ENCODE data around the gene RPL37. TPM values are rescaled to one million over a fixed set of nuclear protein-coding genes. Genes with fewer than 3 reads are reported as not detected.
A peak's percentile ranks its signal among the peaks of the same experiment; 100 is the strongest.
"Not testable (repeated sequence)": the region's sequence is repeated elsewhere in the genome, so short reads cannot be mapped to it uniquely, and the experiment has no call there.

The RPL37 gene
- total RNA-seq, 1 donor from 2014 or later, result 820 TPM

DNA sequence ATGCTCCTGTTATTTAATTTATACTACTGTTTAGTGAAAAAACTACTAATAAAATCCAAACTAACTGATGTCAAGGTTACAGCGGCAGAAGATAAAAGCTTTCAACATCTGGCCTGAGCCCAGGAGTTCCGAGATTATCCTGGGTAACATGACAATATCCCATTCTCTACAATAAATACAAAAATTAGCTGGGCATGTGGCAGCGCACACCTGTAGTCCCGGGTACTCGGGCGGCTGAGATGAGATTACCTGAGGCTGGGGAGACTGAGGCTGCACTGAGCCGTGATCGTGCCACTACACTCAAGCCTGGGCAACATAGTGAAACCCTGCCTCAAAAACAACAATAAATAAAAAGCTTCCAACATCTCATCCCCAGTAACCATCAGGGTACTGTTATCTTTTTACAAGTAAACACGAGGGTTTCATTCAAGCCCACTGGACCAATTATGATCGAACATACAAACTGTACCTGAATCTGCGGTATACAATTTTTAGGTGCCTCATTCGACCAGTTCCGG is 1.3 kb downstream of the RPL37 start:
- no peak for DNase-seq (ENCODE audit: low spot score)

- DNase-seq (ENCODE audit: low spot score), result no peak
Measured at GRCh38 chr5:40832345-40832744, 2.7 kb downstream of the RPL37 start.

- no peak for DNase-seq (ENCODE audit: low spot score)
Measured at GRCh38 chr5:40831346-40832210, 3.4 kb downstream of the RPL37 start.

DNA sequence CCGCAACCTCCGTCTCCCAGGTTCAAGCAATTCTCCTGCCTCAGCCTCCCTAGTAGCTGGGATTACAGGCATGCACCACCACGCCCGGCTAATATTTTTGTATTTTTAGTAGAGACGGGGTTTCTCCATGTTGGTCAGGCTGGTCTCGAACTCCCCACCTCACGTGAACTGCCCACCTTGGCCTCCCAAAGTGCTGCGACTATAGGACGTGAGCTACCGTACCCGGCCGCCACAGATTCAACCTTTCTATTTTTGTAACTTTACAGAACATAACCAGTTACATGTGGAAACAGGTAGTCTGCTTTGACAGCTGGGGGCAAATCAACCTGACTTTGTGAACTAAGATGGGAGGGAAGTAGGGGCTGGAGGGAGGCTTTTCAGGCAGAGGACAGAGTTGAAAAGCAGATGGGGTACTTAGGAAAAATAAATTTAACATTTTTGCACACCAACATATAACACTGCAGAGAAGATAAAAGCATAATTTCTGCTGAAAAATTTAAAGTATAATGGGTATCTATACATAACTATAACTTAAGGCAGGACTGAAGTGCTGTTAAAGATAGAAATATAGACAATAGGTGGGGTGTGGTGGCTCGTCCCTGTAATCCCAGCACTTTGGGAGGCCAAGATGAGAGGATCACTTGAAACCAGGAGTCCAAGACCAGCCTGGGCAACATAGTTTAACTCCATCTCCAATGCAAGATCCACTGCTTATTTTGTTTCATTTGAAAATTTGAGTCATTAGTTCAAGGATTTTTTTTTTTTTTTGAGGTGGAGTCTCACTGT is 5.1 kb downstream of the RPL37 start:
- DNase-seq (ENCODE audit: low spot score), result no peak

DNA sequence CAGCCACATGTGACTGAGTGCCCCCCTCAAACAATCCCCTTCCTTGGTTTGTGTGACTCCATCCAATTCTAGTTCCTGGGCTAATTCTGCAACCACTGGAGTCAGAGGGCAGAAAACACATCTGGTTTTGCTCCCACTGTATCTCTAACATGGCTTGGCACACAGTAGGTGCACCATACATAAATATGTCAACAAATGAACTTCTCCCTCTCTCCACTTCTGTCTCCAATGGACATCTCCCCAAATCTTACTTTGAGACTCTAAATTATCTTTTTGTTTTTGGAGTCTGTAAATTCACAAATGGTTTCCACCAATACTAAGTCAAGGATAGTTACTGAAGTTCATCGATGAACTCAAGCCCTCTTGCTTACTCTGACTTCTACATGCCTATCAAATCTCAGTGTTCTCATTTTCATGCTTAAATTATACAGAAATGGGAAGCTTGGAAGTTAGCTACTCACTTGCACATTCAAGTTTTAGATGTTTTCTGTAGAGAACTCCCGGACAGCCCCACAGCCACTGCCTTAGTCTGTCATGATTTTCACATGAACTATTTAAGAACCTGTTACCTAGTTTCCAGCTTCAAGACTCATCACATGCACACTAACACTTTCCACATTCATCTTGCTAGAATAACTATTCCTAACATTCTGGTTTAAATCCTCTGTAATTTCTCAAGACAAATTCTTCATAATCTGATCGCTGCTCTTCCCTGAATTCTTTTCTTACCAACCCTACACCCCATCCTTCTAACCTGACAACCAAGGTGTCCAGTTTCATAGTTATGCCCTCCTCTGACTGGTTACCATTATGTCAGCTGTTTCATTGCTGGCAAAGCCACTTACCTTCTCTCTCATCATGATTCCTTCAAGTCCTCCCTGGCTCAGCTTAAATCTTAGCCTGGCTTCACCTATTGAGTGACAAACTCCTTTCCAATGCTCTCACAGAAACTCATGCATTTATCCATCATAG is 6.0 kb downstream of the RPL37 start:
- DNase-seq (ENCODE audit: low spot score), result no peak

DNA sequence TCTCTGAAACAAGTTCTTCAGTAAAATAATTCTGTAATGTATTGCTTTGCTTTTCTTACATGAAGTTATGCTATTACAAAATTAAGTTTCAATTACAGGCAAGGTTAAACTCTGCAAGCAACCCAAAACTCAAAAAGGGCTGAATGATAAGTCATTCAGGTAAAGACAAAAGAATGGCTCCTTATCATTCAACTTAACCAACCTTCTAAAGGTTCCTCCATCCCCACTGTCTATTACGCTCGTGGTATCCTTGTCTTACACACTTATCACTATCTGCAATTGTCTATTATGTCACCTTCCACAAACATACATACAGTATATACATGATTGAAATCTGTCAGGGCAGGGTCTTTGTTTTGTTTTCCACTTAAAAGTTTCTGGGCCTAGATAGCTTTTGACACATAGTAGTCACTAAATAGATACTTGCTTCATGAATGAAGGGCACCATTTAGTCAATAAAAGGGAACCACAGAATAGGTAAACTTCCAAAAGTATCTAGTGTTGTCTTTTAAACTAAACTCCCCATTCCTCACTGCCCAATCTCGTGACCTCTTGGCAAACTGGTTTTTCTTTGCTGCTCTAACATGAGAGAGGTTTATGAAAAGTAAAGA is 6.9 kb downstream of the RPL37 start:
- DNase-seq (ENCODE audit: low spot score), result no peak

DNA sequence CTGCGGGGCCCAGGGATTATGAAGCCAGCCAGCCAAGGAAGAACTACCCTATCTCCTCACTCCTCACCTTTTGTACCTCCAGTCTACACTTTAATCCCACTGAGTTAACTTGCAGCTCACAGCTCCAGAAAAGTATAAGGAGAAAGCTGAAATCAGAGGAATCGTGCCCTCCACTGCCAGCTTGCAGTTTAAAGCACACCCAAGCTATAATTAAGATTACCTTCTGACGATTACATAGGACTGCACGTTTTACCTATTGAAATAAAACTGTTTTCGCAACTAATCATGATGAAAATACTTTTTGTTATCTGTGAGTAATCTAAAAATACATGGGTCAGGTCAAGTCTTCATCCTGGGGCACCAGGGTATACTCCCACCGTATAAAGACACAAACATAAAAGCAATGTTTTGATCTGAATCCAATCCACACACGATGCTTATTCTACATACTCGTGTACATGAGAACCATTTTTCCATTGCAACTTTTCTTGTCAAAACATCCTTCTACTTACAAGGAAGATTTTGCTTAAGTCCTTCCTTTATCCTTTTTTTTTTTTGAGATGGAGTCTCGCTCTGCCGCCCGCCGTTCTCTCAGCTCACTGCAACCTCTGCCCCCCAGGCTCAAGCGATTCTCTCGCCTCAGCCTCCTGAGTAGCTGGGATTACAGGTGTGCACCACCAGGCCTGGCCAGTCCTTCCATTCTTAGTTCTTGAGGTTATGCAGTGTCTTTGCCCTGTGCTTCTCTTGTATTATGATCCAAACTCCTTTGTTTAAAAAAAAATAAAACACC is 7.6 kb downstream of the RPL37 start:
- no peak for DNase-seq (ENCODE audit: low spot score)

DNA sequence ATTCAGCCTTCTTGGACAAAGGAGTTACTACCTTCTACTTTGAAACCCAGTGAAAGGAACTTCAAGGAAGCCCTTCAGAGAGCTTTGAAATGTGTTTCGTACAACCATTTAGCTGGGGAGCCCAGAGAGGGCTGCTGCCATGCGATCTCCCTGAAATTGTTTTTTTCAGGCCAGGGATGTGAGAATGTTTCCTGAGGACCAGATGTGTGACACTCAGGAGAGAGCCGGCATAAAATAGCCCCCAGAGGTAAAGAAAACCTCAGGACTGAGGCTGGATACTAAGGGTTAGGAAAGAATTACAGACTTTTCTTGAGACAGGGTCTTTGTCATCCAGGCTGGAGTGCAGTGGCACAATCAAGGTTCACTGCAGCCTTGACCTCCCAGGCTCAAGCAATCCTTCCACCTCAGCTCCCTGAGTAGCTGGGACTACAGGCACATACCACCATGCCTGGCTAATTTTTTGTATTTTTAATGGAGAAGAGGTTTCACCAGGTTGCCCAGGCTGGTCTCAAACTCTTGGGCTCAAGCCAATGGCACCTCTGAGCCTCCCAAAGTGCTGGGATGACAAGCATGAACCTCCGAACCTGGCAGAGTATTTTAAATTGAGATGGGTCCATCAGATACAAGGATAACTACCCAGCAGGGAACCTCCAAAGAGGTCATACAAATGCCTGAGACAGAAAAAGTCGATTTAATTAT is 8.4 kb downstream of the RPL37 start:
- no peak for DNase-seq (ENCODE audit: low spot score)

DNA sequence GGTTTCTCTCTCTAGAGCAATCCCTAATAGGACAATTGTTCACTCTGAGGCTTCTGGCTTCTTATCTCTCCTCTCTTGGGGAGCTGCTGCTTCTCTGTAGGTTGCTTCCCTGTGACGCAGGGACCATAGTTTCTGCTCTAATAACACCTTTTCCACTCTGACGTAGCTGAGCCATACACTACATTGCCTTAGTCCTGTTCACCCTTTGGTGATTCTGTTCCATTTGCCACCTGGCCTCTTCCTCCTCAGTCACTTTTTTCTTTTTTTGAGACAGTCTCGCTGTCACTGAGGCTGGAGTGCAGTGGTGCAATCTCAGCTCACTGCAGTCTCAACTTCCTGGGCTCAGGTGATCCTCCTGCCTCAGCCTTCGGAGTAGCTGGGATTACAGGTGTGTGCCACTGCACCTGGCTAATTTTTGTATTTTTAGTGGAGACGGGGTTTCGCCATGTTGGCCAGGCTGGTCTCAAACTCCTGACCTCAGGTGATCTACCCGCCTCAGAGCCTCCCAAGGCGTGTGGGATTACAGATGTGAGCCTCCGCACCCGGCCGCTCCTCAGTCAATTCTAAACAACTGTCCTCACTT is 9.5 kb downstream of the RPL37 start:
- not testable (repeated sequence) for DNase-seq (ENCODE audit: low spot score)

DNA sequence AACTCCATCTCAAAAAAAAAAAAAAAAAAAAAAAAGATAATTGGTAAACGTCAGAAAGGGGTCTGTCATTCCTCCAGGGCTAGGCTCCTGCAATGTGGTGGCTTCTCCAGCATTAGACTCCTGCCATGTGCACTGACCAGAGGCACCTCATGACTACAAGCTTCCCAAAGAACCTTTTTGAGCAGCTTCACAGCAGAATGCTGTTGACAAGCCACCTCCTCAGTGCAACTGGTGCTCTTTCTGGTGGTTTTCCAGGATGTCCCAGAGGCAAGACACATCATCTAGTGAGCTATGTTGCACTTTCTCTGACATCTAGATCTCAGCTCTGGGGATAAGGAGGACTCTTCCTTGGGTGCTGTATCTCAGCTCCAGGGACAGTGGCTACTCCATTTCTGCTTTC is 11.6 kb downstream of the RPL37 start:
- no peak for DNase-seq (ENCODE audit: low spot score)

DNA sequence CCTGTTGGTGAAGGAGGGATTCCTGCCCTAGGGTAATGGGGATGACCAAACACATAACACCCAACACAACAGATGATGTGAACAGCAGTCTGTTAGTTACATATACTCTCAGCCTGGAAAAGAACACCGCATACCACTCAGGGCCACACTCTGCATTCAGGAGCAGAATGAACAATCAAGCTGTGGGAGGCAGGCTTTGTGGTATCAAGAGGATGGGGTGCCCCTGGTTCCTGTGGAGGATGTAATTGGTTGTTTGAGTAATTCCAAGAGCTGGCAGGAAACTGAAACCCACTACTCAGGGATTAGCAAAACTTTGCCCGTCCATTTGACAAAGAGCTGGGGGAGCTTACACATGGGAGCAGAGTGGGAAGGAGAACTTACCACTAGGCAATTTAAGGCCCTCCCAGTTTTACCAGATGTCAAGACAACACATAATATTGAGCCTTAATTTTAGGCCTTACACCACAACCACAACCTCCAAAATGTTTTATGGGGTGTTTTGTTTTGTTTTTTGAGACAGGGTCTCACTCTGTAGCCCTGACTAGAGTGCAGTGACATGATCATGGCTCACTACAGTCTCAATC is 21.2 kb downstream of the RPL37 start:
- DNase-seq (ENCODE audit: low spot score), result no peak

DNA sequence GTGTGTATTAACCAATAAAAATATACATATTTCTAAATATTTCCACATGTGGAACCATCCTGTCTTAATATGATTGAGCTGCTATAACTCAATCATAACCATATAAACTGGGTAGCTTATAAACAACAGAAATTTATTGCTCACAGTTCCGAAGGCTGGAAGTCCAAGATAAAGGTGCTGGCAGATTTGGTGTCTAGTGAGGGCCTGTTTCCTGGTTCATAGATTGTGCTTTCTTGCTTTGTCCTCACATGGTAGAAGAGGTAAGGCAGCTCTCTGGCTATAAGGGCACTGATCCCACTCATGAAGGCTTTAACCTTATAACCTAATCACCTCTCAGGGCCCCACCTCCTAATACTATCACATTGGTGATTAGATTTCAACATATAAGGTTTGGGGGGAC is 22.9 kb downstream of the RPL37 start:
- DNase-seq (ENCODE audit: low spot score), result no peak

DNA sequence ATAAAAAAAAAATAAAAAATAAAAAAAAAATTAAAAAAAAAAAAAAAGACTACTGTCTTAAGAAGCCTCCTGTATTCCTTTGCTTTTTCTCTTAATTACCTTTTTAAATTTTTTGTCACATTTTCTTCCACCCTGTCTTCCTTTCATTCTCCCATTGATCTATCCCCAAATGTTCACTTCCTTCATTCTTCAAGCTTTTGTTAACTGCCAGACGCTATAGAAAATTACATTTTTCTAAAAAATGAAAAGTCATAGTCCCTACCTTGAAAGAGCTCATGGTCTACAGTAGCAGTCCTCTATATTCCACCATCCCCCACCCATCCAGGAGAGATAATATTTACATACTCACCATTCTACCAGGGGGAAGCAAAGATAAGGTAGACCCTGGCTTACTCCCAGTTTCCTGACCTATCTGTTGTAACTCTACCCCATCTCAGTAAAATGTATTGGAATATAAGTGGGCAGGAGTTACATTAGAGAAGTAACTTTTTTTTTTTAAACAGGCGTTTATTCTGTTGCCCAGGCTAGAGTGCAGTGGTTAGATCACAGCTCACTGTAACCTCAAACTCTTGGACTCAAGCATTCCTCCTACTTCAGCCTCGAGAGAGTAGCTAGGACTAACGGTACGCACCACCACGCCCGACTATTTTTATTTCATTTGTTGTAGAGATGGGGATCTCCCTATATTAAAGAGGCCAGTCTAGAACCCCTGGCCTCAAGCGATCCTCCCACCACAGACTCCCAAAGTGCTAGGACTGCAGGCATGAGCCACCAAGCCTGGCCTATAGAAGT is 33.1 kb downstream of the RPL37 start:
- no peak for DNase-seq (ENCODE audit: low spot score)

- DNase-seq (ENCODE audit: low spot score), result no peak
Measured at GRCh38 chr5:40799258-40799657, 35.8 kb downstream of the RPL37 start.

GRCh38 chr5:40798801-40799210 is 36.2 kb downstream of the RPL37 start:
- no peak for DNase-seq (ENCODE audit: low spot score)

DNA sequence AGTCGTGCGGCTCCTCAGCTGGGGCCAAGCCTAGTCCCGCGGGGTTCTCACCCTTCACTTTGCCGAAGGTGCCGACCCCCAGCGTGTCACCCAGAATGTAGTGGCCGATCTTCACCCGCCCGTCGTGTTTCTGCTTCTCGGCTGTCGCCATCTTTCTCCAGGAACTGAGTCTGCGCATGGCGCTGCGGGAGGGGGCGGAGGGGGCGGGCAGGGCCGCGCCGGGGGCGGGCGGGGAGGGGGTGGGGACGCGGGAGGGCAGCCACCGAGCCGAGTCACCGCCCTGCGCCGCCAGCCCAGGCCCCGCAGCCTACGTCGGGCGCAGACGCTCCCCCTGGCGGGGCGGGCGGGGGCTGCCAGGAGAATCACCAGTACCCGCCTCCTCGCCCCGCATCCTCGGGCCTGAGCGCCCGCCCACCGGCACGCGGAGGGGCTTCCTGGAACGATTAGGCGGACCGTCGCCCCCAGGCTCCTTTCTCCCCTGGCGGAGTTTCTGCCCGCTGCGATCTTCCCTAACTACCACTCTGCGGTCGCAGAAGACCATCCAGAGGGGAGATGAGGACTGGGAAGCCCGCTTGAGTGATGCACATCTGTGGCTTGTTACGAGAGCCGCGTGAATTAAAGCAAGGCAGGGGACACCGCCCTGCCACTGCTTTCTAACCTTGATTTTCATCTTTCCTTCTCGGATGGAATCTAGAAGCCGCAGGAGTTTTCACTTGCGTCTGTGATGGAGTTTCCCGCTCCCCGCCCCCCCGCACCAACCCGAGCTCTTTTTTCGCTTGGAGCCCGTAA is 36.8 kb downstream of the RPL37 start, which contains the start of gene PRKAA1:
PRKAA1 (minus strand) TSS at position 363 of the 789 bp plus-strand sequence; CDS start at position 178, 185 bp downstream.
- peak; percentile 90 for DNase-seq (ENCODE audit: low spot score)

All from mucosa of gallbladder (tissue), 1 donor.